NCI-H2171 (cell line): Measurements from ENCODE around the gene DNMT3A.

ENCODE experiments used
- DNase-seq: peaks from one replicate; lab custom pipeline; 2025; lab: John Stamatoyannopoulos, UW

The DNMT3A gene

GRCh38 chr2:25202275-25202674, 139.4 kb downstream of the DNMT3A start:
- DNase-seq, result no peak

GRCh38 chr2:25201794-25202193, 139.9 kb downstream of the DNMT3A start:
- DNase-seq, result no peak

- DNase-seq, result no peak
Observed at GRCh38 chr2:25201265-25201664, 140.5 kb downstream of the DNMT3A start.

- no peak for DNase-seq
Observed at GRCh38 chr2:25198576-25198975, 143.1 kb downstream of the DNMT3A start.

- DNase-seq, result no peak
Observed at GRCh38 chr2:25198209-25198525, 143.6 kb downstream of the DNMT3A start.

- no peak for DNase-seq
Observed at GRCh38 chr2:25197336-25198208, 144.2 kb downstream of the DNMT3A start.

GRCh38 chr2:25194576-25195122, 147.1 kb downstream of the DNMT3A start:
- DNase-seq, result no peak

- no peak for DNase-seq
Observed at GRCh38 chr2:25190536-25190935, 151.2 kb downstream of the DNMT3A start.

- no peak for DNase-seq
Observed at GRCh38 chr2:25188405-25188804, 153.3 kb downstream of the DNMT3A start.

- no peak for DNase-seq
Observed at GRCh38 chr2:25187729-25188350, 153.9 kb downstream of the DNMT3A start.

GRCh38 chr2:25184254-25184653, 157.5 kb downstream of the DNMT3A start:
- no peak for DNase-seq

- DNase-seq, result no peak
Observed at GRCh38 chr2:25178976-25179375, 162.7 kb downstream of the DNMT3A start.
